Activated CD8-positive, alpha-beta memory T cell treated with anti-CD3 and anti-CD28 coated beads for 36 hours (primary cell): ENCODE measurements around the gene NKX1-1. TPM values are rescaled to one million over a fixed set of nuclear protein-coding genes. Genes with fewer than 3 reads are reported as not detected.
"Not testable (repeated sequence)": the region's sequence is repeated elsewhere in the genome, so short reads cannot be mapped to it uniquely, and the experiment has no call there.

Source experiments
- CTCF ChIA-PET: fragments of 350-600 bp; sonication (Branson Sonifier 250); formaldehyde crosslinking; loops from one replicate; lab custom pipeline; 2021; ENCODE audit warnings: antibody characterized with exemption; lab: Charles Lee
- POLR2A ChIA-PET: fragments of 350-600 bp; sonication (Branson Sonifier 250); formaldehyde crosslinking; loops from one replicate; lab custom pipeline; 2021; ENCODE audit warnings: antibody characterized with exemption; lab: Charles Lee
- total RNA-seq, 2 experiments: library from RNA; stranded (reverse); gene quantifications; one replicate each; pipeline ENCODE4 v1.2.3, GENCODE V29; 2021

Gene NKX1-1
- total RNA-seq, 2 experiments from 2014 or later = not detected

GRCh38 chr4:1376841-1377605 is 29.2 kb downstream of the NKX1-1 start:
- CTCF ChIA-PET = no interaction called here
- POLR2A ChIA-PET = no interaction called here

GRCh38 chr4:1376391-1376840 is 29.8 kb downstream of the NKX1-1 start:
- CTCF ChIA-PET = no interaction called here
- POLR2A ChIA-PET = no interaction called here

GRCh38 chr4:1375761-1376322 is 30.4 kb downstream of the NKX1-1 start:
- CTCF ChIA-PET = no interaction called here

GRCh38 chr4:1375051-1375721 is 31.1 kb downstream of the NKX1-1 start:
- ChIA-PET POLR2A (no interaction called here), CTCF (no interaction called here)

More at GRCh38 chr4:1375761-1376322, 30.4 kb downstream of the NKX1-1 start:
- POLR2A ChIA-PET = no interaction called here

- POLR2A ChIA-PET = no interaction called here
- CTCF ChIA-PET = no interaction called here
Measured at GRCh38 chr4:1374706-1375045, 31.6 kb downstream of the NKX1-1 start.

GRCh38 chr4:1373892-1374705 is 32.1 kb downstream of the NKX1-1 start:
- POLR2A ChIA-PET = no interaction called here
- CTCF ChIA-PET = no interaction called here

GRCh38 chr4:1372576-1372975 is 33.7 kb downstream of the NKX1-1 start:
- CTCF ChIA-PET, POLR2A ChIA-PET: not testable (repeated sequence)

GRCh38 chr4:1371176-1372165 is 34.8 kb downstream of the NKX1-1 start:
- ChIA-PET CTCF (no interaction called here), POLR2A (no interaction called here)

- ChIA-PET POLR2A (no interaction called here), CTCF (no interaction called here)
Measured at GRCh38 chr4:1370321-1371124, 35.7 kb downstream of the NKX1-1 start.

- ChIA-PET CTCF (no interaction called here), POLR2A (no interaction called here)
Measured at GRCh38 chr4:1369479-1370079, 36.7 kb downstream of the NKX1-1 start.

GRCh38 chr4:1369091-1369450 is 37.2 kb downstream of the NKX1-1 start:
- POLR2A ChIA-PET = no interaction called here

GRCh38 chr4:1368421-1369090 is 37.7 kb downstream of the NKX1-1 start:
- POLR2A ChIA-PET = no interaction called here
- CTCF ChIA-PET = no interaction called here

More at GRCh38 chr4:1369091-1369450, 37.2 kb downstream of the NKX1-1 start:
- CTCF ChIA-PET = no interaction called here

- POLR2A ChIA-PET = no interaction called here
- CTCF ChIA-PET = no interaction called here
Measured at GRCh38 chr4:1367936-1368289, 38.3 kb downstream of the NKX1-1 start.

GRCh38 chr4:1367230-1367935 is 38.9 kb downstream of the NKX1-1 start:
- POLR2A ChIA-PET = no interaction called here

GRCh38 chr4:1366371-1367229 is 39.6 kb downstream of the NKX1-1 start:
- POLR2A ChIA-PET = no interaction called here
- CTCF ChIA-PET = no interaction called here

More at GRCh38 chr4:1367230-1367935, 38.9 kb downstream of the NKX1-1 start:
- CTCF ChIA-PET = no interaction called here
